ENCODE measurements around the gene LRP5.

DNA sequence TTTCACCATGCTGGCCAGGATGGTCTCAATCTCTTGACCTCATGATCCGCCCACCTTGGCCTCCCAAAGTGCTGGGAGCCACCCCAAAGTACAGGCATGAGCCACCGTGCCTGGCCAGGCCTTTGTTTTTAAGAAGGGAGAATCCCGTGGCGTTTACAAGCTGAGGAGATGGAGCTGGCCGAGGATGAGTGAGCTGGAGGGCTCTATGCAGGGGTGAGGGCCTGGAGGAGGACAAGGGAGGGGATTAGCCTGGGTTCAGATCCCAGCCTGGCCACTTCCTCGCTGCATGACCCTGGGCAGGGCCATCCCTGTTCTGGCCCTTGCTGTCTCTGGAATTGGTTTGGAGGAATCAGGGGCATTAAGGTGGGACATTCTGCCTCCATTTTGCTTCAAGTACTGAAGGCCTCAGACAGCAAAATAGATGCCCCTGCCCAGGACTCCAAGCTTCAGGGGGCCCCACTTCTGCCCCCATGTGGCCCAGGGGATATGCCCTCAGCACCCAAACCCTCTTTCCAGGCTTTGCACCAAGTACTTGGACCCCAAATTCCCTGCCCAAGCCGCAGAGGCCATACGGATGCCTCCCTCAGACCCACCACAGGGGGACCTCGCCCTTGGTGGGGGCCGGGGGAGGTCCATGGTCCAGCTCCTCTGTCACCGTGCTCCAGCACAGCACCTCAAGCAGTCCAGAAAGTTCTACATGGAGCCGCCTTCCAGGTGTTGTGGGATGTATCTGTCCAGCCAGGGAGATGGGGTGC, 12.1 kb upstream of the LRP5 start:
- TF ChIP-seq, protein P1, sequence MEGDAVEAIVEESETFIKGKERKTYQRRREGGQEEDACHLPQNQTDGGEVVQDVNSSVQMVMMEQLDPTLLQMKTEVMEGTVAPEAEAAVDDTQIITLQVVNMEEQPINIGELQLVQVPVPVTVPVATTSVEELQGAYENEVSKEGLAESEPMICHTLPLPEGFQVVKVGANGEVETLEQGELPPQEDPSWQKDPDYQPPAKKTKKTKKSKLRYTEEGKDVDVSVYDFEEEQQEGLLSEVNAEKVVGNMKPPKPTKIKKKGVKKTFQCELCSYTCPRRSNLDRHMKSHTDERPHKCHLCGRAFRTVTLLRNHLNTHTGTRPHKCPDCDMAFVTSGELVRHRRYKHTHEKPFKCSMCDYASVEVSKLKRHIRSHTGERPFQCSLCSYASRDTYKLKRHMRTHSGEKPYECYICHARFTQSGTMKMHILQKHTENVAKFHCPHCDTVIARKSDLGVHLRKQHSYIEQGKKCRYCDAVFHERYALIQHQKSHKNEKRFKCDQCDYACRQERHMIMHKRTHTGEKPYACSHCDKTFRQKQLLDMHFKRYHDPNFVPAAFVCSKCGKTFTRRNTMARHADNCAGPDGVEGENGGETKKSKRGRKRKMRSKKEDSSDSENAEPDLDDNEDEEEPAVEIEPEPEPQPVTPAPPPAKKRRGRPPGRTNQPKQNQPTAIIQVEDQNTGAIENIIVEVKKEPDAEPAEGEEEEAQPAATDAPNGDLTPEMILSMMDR (IDR thresholded peaks at IDR 0.05): no peak
- no peak for TF ChIP-seq POLR2A (IDR thresholded peaks at IDR 0.05)

Measured in adrenal gland (tissue), 5 donors.